DMS114 treated with DMSO at 0.1 percent for 48 hours (cell line): ENCODE measurements around the gene CNTN6.

Experiments used
- DNase-seq: peaks from one replicate; lab custom pipeline; 2025; ENCODE audit not compliant: unreplicated experiment; lab: John Stamatoyannopoulos, UW

CNTN6 gene

GRCh38 chr3:1092771-1093170 is at the start of gene CNTN6:
Gene CNTN6, plus strand, starts transcription at chr3:1093024. Its CDS starts 54,985 bp downstream, at chr3:1148009.
- DNase-seq = no peak

DNA sequence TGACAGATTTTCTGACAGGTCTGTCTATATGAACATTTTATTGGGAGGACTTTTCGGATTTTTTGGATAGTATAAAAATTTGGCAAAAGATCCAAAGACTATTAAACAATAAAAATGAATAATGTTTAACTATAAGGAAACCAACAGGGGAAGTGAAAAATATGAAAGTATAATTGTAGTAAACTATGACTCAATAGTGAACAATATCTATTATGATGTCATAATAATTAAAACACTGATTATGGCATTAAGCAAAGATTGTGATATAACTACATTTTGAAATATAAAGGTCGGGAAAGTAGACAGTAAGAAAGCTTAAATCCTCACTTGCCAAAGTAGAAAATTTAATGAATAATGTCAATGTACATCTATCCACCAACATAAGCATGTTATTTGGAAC is 44.3 kb upstream of the CNTN6 start:
- DNase-seq = no peak

DNA sequence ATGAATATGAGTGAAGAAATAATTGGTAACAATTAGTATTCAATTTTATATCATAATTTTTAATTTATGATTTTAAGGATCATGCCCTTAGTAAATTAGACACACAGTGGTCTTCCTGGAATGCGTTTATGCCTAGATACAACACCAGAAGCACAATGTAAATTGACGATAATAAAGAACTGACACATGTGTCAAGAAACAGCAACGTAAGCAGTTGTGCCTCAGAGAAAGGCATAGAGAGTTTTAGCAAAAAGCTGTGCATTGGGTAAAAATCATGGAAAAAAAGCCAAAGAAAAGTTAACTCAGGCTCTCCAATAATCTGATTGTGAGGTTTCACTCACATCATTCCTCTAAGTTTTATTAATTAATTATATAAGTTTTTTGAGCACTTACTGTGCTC is 37.0 kb upstream of the CNTN6 start:
- no peak for DNase-seq

GRCh38 chr3:1056744-1057143 is 36.1 kb upstream of the CNTN6 start:
- no peak for DNase-seq

DNA sequence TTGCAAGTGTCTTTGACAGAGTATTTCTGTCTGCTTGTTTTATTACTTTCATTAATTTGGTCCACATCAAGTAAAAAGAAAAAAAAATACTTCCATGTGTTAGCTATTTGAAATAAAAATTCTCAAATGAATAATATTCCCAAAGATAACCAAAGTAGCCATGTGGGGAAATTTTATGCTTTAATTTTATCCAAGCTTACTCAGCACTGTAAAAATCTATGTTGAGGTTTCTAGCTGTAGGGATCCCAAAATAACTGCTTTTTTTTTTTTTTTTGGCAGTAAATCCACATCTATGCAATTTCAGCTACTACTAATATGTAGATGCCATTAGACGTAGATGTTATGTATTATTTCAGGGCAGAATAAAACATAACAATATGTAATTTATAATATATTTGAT is 35.4 kb upstream of the CNTN6 start:
- no peak for DNase-seq

DNA sequence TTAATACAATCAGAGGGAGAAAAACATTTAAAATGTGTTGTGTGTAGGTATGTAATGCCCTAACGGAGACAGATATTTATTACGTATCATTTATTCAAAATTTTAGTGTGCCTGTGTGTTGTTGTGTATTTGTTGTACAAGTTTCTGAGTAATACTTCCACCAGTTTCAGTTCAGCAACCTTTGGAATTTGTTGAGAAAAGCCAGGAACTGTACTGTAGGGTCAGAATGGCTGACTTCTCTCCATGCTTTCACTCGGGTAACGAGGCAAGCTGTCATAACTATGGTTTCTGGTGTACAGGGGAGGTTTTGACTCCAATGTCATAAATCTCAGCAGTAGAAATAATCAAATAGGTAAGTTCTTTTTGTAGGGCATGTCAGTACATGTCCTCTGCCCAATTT is 23.8 kb upstream of the CNTN6 start:
- no peak for DNase-seq

DNA sequence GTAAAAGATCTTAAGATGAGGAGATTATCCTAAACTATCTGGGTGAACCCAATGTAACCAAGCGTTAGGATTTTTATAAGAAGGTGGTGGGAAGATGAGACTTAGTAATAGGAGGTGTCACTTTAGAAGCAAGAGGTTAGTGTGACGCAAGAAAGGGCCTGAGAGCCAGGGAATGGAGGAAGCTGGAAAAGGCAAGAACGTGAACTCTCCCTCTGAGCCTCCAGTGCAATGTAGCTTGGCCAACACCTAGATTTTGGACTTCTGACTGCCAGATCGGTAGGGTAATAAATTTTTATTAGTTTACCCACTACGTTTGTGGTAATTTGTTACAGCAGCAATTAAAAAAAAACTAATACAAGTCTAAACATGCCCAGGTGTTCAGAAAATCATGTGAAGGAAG is 20.8 kb upstream of the CNTN6 start:
- DNase-seq = no peak

GRCh38 chr3:1079662-1080061 is 13.2 kb upstream of the CNTN6 start:
- no peak for DNase-seq

DNA sequence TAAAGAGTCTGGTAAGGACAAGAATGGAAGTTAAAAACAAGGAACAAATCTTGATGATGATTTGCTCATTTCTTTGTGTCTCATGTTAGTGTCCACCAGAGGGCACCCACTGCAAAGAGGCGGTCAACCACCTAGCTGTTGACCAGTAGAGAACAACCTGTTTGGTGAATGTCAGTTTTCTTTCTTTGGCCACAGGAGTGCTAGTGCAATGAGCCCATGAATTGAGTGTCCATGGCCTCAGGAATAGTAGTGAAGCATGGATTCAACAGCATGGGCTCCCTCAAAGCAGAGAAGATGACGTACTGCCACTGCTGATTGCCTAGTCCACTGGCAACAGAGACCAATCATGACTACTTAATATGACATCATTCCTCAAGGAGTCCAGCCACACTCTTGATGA is 10.7 kb upstream of the CNTN6 start:
- DNase-seq = peak; percentile 6

GRCh38 chr3:1087066-1087560 is 5.7 kb upstream of the CNTN6 start:
- DNase-seq = no peak

DNA sequence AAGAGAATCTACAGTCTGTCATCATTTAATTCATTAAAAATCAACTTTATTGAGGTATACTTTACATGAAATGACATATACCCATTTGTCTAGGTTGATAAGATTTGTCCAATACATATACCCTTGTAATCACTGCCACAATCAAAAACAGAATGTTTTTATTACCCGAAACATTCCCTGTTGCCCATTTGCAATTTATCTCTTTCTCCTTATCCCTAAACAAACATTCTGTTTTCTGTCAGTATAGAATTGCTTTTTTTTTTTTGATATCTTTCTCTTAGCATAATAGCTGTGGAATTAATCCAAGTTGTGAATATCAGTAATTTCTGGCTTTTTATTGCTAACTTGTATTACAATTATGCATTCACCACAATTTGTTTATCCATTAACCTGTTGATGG is 4.3 kb upstream of the CNTN6 start:
- no peak for DNase-seq

- no peak for DNase-seq
Measured at GRCh38 chr3:1091286-1091685, 1.5 kb upstream of the CNTN6 start.

DNA sequence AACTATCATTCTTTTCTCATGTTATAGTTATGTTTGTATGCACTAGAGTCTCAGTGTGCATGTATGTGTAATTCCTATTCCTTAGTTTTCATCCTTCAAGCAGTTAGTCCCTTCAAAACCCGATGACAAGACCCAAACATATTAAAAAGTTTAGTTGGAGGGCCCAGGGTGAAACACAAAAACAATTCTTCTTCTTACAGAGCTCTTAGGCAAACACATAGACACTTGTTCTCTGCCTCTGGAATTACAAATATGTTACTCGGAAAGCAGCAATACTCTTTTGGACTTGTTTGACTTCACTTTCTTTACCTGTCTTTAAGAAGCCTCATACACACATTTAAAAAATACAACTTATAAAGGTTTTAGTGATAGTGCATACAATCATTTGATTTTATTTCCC is 763 bp upstream of the CNTN6 start:
- no peak for DNase-seq

DNA sequence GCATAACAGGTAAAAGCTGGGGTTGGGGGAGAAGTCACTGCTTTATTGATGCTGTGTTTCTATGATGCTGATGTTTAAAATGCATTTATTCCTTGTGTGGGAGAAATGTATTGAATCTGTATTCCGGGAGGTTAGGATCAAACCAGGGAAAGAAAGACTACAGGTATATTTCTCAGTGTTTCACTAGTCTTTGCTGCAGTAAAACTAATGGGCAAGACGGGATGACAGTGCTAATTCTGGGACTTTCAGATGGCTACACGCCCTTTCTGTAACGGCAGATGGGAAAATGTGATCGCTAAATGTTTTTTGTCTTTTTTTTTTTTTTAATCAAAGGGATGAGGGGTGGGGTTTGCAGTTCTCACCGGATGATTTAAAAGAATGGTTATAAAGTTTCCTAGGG is 393 bp downstream of the CNTN6 start:
- DNase-seq = no peak

- DNase-seq = no peak
Measured at GRCh38 chr3:1103525-1103924, 10.7 kb downstream of the CNTN6 start.

DNA sequence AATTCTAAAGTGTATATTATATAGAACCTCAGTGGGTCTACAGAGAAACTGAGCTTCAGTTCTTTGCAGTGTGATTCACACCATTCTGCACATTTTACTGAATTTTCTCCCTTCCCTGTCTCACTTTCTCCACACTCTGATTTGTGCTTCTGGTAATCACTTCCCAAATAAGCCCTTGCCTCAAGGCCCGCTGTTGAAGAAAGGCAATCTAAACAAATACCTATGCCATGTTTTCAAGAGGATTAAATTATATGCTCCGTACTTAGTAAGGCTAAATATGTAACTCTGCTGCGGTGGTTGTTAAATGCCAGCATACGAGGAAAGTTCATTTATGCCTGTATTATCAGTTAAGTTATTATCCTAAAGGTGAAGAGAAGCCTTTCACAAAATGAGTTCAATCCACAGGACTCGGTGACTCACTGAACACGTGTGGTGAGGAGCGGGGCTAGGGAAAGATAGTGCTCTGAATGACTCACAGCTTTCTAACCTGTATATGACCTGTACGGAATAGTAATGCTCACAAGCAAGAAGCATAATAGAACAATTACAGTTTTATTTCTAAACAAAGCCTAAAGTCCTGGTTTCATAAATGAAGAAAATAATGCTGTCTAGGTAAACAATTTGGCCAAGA is 25.1 kb downstream of the CNTN6 start:
- DNase-seq = no peak

DNA sequence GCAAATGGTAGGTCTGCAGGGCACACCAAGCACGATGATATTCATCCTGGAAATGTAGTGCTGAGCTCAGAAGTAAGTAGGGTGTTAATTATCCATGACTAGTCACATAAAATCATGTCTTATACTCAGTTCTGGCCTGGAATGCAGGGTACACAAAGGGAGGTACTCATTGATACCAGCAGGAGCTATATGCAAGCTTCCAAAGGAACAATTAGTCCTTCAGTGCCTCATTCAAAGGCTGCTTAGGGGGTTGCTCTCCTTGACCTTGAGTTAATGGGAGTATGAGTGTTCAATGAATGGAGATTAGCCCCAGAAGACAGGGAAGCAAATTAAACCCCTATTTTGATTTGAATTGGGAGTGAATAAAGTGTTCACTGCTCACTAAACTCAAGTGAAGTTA is 38.3 kb downstream of the CNTN6 start:
- DNase-seq = no peak

GRCh38 chr3:1135194-1135593 is 42.4 kb downstream of the CNTN6 start:
- DNase-seq = no peak

GRCh38 chr3:1138036-1138435 is 45.2 kb downstream of the CNTN6 start:
- DNase-seq = no peak

DNA sequence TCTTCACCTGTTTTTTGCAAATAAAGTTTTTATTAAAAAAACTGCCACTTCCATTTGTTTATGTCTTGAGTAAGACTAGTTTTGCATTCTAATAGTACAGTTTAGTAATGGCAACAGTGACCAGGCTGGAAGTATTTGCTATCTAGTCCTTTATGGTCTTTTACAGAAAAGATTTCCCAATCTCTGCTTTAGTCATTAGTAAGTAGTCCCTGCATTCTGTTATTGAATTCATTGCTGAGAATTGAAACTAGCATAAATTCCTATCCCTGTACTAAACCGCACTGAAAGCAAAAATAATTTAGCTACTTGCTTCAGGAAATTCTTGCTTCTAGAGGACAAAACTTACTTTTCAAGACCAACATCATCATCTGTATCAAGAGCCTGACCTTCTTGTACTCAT is 46.2 kb downstream of the CNTN6 start:
- DNase-seq = no peak

GRCh38 chr3:1147326-1147725 is 54.5 kb downstream of the CNTN6 start:
- no peak for DNase-seq

- DNase-seq = no peak
Measured at GRCh38 chr3:1147819-1148218, 55.0 kb downstream of the CNTN6 start.

- DNase-seq = no peak
Measured at GRCh38 chr3:1164101-1164500, 71.3 kb downstream of the CNTN6 start.
